GM12878 (cell line): ENCODE data around the gene WWC2. TPM values are rescaled to one million over a fixed set of nuclear protein-coding genes. Genes with fewer than 3 reads are reported as not detected.

Experiments
- ATF7 ChIP-seq: fragments of 450-650 bp; IDR thresholded peaks from 2 replicates; pipeline ENCODE4 v1.6.1; 2016; ENCODE audit warnings: low read depth, mild to moderate bottlenecking
- MXI1 ChIP-seq: fragments of 150-350 bp; IDR thresholded peaks from 2 replicates; pipeline ENCODE4 v1.6.1; 2011; ENCODE audit warnings: low read depth, mild to moderate bottlenecking, inconsistent platforms, low read length, improper control_type of control experiment
- SIX5 ChIP-seq: IDR thresholded peaks from 2 replicates; pipeline ENCODE4 v1.6.1; 2011; ENCODE audit warnings: mild to moderate bottlenecking, low read depth, low read length, moderate library complexity; ENCODE audit not compliant: severe bottlenecking
- SMARCA5 ChIP-seq: fragments of 450-650 bp; IDR thresholded peaks from 2 replicates; pipeline ENCODE4 v1.6.1; 2017; ENCODE audit warnings: mild to moderate bottlenecking
- SUPT20H ChIP-seq: IDR thresholded peaks from 2 replicates; pipeline ENCODE4 v1.6.1; 2011; ENCODE audit warnings: low read depth, mild to moderate bottlenecking, low read length, moderate library complexity, borderline replicate concordance; ENCODE audit not compliant: control insufficient read depth
- WRNIP1 ChIP-seq: IDR thresholded peaks from 2 replicates; pipeline ENCODE4 v1.6.1; 2011; ENCODE audit warnings: low read depth, low read length, improper control_type of control experiment, borderline replicate concordance
- ZBTB11 ChIP-seq: fragments of 450-650 bp; formaldehyde crosslinking; IDR thresholded peaks from 2 replicates; pipeline ENCODE4 v1.5.0; 2022; ENCODE audit warnings: mild to moderate bottlenecking, missing genetic modification characterization
- polyA plus RNA-seq, 11 experiments: library from polyadenylated mRNA; depleted of rRNA in 4 of 11; unstranded in 6 of 11; stranded (reverse) in 5 of 11; fragments of >200 nt; fragmentation: Nextera tagmentation in 4 of 11; fragmentation: Illumina TruSeq in 1 of 11; extraction: Ambion mirVana in 4 of 11; extraction: Trizol in 1 of 11; gene quantifications; 1 replicate in 1 of 11; 2 replicates in 10 of 11; pipeline versions ENCODE4 v1.2.1 to v1.2.3, GENCODE V29; 2011 to 2016; ENCODE audit warnings: inconsistent platforms in 2 of 11, missing spikeins in 2 of 11, low read depth in 1 of 11
- total RNA-seq, 4 experiments: library from RNA; depleted of rRNA in 3 of 4; stranded (reverse); fragments of >200 nt in 3 of 4; fragmentation: Illumina TruSeq in 1 of 4; extraction: Trizol in 1 of 4; gene quantifications; 2 replicates each; pipeline versions ENCODE4 v1.2.1 to v1.2.3, GENCODE V29; 2013 to 2021
- TF ChIP-seq, protein P1 (sequence below): fragments of 450-650 bp; IDR thresholded peaks from 2 replicates; pipeline ENCODE4 v1.6.1; 2018; ENCODE audit warnings: borderline replicate concordance, mild to moderate bottlenecking; ENCODE audit not compliant: partially characterized antibody
- TF ChIP-seq, protein P2 (sequence below): IDR thresholded peaks from 2 replicates; pipeline ENCODE4 v1.6.1; 2012; ENCODE audit warnings: low read length, inconsistent platforms

Gene WWC2
- total and polyA plus RNA-seq, 10 of the 15 experiments (the other 5 are each of a cell fraction or from before 2014, with no cell fraction given), result 0.02 to 0.72 (median 0.06) TPM; not detected in 3

GRCh38 chr4:183349673-183350072 lies 250.6 kb downstream of the WWC2 start (continued):
- TF ChIP-seq, protein P1, sequence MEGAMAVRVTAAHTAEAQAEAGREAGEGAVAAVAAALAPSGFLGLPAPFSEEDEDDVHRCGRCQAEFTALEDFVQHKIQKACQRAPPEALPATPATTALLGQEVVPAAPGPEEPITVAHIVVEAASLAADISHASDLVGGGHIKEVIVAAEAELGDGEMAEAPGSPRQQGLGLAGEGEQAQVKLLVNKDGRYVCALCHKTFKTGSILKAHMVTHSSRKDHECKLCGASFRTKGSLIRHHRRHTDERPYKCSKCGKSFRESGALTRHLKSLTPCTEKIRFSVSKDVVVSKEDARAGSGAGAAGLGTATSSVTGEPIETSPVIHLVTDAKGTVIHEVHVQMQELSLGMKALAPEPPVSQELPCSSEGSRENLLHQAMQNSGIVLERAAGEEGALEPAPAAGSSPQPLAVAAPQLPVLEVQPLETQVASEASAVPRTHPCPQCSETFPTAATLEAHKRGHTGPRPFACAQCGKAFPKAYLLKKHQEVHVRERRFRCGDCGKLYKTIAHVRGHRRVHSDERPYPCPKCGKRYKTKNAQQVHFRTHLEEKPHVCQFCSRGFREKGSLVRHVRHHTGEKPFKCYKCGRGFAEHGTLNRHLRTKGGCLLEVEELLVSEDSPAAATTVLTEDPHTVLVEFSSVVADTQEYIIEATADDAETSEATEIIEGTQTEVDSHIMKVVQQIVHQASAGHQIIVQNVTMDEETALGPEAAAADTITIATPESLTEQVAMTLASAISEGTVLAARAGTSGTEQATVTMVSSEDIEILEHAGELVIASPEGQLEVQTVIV, result no peak
- TF ChIP-seq ATF7, result no peak
- no peak for TF ChIP-seq SUPT20H
- no peak for TF ChIP-seq MXI1
- TF ChIP-seq, protein P2, sequence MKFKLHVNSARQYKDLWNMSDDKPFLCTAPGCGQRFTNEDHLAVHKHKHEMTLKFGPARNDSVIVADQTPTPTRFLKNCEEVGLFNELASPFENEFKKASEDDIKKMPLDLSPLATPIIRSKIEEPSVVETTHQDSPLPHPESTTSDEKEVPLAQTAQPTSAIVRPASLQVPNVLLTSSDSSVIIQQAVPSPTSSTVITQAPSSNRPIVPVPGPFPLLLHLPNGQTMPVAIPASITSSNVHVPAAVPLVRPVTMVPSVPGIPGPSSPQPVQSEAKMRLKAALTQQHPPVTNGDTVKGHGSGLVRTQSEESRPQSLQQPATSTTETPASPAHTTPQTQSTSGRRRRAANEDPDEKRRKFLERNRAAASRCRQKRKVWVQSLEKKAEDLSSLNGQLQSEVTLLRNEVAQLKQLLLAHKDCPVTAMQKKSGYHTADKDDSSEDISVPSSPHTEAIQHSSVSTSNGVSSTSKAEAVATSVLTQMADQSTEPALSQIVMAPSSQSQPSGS, result no peak
- TF ChIP-seq ZBTB11 (CRISPR knock-in tag), result no peak
- TF ChIP-seq SIX5, result no peak
- no peak for TF ChIP-seq WRNIP1
- no peak for TF ChIP-seq SMARCA5
